D721Med (cell line): Measurements from ENCODE around the gene TTC34.
"Not testable (repeated sequence)": the region's sequence is repeated elsewhere in the genome, so short reads cannot be mapped to it uniquely, and the experiment has no call there.

Experiments used
- DNase-seq: peaks from one replicate; pipeline ENCODE4 v3.0.0; 2011; ENCODE audit warnings: low spot score; ENCODE audit not compliant: insufficient read length
- FAIRE-seq: peaks from 2 replicates; lab custom pipeline; 2011; peaks lifted over from hg19 to GRCh38; lab: Jason Lieb, UNC
- TF ChIP-seq, protein P1 (sequence below): IDR thresholded peaks from 2 replicates; pipeline ENCODE4 v1.5.1; 2012; ENCODE audit warnings: mild to moderate bottlenecking, control low read depth; ENCODE audit not compliant: insufficient read depth; ENCODE audit errors: missing control alignments

Gene TTC34

DNA sequence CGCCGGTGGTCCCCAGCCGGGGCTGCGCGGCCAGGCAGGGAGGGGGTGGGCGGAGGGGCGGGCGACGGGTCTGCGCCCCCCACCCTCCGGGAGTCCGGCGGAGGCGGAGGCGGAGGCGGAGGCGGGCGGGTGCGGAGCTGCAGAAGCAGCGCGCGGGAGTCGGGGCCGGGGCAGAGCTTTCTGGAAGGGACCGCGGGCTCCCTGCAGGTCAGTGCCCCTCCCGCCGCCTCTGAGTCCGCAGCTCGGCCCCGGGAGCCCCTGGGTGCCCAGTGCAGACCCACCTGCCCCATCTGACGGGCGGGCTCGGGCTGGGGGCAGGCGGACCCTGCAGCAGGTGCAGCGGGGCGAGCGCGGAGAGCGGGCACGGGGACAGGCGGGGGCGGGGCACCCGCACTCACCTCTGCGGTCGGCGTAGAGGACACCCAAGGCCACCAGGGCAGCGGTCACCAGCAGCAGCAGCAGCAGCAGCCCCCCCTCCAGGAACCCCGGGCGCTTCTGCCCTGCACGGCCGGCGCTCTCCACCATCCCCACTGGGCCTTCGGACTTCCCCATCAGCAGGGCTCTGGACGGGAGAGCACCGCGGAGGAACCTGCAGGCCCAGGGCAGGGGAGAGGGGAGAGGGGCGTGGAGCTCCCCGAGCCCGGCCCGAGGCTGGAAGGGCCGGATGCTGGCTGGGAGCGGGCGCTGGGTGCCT lies 172.4 kb downstream of the TTC34 start:
- FAIRE-seq (no peak), DNase-seq (no peak)
- TF ChIP-seq, protein P1, sequence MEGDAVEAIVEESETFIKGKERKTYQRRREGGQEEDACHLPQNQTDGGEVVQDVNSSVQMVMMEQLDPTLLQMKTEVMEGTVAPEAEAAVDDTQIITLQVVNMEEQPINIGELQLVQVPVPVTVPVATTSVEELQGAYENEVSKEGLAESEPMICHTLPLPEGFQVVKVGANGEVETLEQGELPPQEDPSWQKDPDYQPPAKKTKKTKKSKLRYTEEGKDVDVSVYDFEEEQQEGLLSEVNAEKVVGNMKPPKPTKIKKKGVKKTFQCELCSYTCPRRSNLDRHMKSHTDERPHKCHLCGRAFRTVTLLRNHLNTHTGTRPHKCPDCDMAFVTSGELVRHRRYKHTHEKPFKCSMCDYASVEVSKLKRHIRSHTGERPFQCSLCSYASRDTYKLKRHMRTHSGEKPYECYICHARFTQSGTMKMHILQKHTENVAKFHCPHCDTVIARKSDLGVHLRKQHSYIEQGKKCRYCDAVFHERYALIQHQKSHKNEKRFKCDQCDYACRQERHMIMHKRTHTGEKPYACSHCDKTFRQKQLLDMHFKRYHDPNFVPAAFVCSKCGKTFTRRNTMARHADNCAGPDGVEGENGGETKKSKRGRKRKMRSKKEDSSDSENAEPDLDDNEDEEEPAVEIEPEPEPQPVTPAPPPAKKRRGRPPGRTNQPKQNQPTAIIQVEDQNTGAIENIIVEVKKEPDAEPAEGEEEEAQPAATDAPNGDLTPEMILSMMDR = no peak

DNA sequence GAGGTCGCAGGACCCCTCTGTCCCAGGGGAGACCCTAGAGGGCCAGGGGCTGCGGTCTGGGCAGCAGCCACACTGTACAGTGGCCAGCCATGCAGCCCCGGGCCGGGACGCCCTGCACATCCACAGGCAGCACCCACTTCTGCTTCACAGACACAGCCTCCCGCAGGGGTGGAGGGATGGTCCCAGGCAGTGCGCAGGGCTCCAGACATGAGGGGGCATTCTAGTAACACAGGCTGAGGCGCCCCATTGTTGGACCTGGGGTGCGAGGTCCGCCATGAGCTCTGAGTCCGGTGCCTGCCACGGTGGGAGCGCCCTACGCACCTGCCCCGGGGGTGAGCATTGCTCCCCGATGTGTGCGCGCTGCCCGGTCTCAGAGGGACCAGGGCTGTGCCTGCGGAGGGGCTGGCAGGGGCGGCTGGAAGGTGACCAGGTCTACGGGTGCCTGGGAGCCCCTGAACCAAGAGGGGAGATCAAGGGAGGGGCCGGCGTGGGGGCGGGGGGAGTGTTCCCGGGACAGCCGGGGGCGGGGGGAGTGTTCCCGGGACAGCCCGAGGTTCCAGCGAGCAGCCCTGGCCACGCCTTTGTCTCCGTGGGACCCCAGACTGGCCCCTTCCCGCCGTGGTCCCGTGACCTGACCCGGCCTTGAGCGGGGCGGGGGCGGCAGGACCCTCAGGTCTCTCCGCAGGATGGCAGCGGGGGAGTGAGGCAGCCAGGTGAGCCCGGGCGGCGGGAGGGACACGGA lies 173.1 kb downstream of the TTC34 start:
- DNase-seq (no peak), FAIRE-seq (no peak)
- TF ChIP-seq, protein P1 = no peak

DNA sequence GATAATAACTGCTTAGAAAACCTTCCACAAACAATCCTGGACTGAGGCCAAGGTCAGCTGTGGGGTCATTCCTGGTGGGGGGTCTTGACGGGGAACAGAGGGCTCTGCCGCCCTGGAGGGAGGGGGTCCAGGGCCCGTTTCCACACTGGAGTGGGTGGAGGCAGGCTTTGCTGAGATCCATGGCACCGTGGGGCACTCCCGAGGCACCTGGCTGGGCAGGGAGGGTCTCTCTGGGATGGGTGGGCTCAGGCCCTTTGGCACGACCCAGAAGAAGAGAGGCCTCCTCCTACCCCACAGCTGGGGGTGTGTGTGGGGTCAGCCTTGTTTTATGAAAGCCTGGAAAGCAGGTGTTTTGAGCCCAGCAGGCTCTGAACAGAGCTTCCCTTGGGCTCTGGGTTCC lies 173.7 kb downstream of the TTC34 start:
- DNase-seq (no peak), FAIRE-seq (no peak)
- TF ChIP-seq, protein P1 = no peak

DNA sequence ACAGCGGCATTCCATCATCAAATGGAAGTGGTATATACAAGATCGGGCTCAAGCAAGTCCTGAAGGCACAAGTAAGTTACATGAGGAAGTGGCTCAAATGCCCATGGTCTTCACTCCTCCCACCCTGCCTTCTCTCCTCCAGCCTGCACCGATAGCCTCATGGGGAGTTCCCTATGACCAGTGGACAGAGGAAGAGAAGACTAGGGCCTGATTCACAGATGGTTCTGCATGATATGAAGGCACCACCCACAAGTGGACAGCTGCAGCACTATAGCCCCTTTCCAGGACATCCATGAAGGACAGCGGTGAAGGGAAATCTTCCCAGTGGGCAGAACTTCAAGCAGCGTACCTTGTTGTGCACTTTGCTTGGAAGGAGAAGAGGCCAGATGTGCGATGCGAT lies 175.7 kb downstream of the TTC34 start:
- FAIRE-seq, DNase-seq: not testable (repeated sequence)

DNA sequence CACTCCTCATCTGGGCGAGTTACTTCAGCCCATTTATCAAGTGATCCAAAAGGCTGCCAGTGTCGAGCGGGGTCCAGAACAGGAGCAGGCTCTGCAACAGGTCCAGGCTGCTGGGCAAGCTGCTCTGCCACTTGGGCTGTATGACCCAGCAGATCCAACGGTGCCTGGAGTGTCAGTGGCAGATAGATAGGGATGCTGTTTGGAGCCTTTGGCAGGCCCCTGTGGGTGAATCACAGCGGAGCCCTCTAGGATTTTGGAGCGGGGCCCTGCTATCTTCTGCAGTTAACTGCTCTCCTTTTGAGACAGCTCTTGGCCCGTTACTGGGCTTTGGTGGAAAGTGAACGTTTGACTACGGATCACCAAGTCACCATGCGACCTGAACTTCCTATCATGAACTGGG lies 176.2 kb downstream of the TTC34 start:
- no peak for DNase-seq
- TF ChIP-seq, protein P1 = no peak
- no peak for FAIRE-seq

DNA sequence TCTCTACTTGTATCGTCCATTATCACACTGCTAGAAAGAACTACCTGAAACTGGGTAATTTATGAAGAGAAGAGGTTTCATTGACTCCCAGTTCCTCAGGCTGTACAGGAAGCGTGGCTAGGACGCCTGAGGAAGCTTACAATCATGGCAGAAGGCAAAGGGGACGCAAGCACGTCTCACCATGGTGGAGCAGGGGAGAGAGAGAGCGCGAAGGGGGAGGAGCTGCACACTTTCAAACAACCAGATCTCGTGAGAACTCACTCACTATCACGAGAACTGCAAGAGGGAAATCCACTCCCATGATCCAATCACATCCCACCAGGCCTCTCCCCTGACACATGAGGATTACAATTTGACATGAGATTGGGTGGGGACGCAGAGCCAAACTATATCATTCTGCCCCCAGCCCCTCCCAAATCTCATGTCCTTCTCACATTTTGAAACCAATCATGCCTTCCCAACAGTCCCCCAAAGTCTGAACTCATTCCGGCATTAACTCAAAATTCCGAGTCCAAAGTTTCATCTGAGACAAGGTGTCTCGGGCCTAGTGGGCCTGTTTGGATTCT lies 176.7 kb downstream of the TTC34 start:
- FAIRE-seq = no peak
- DNase-seq = no peak
- TF ChIP-seq, protein P1 = no peak

DNA sequence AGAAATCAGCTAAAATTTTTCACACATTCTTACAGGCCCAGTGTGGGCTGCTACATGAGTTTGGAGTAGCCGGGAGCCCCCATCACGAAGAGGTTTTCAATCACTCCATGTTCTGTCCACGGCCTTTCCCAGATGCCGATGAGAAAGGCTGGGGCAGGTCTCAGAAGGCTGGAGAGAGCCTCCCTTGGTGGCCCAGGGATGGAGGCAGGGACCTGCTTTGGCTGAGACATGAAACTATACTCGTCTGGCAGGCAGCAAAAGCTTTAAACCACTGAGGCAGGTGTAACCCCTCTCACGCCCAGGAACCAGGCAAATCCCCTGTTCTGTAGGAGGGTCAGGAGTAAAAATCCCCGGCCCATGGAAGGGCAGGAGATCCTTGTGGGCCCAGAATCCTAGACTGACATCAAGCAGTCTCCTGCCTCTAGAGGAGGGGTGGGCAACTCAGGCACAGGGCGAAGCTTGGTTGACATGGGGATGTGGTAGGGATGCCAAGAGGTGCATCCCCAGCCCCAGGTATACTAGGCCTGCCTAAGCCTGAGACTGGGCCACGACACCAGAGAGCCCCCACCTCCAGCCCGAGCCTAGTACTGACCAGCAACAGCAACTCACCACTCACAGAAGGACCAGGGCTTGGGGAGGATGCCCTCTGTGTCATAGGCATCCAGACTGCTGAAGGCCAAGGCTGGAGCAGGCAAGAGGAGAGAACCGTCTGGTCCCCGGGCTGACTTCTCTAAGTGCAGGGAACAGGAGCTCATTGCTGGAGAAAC lies 177.7 kb downstream of the TTC34 start:
- DNase-seq = no peak
- FAIRE-seq = no peak
- TF ChIP-seq, protein P1 = no peak
